OCI-M1 (cell line): Measurements from ENCODE around the gene ZNF30.
A peak's percentile ranks its signal among the peaks of the same experiment; 100 is the strongest.
"Not testable (repeated sequence)": the region's sequence is repeated elsewhere in the genome, so short reads cannot be mapped to it uniquely, and the experiment has no call there.

Experiments used
- DNase-seq: peaks from one replicate; lab custom pipeline; 2025; lab: John Stamatoyannopoulos, UW

Gene ZNF30

DNA sequence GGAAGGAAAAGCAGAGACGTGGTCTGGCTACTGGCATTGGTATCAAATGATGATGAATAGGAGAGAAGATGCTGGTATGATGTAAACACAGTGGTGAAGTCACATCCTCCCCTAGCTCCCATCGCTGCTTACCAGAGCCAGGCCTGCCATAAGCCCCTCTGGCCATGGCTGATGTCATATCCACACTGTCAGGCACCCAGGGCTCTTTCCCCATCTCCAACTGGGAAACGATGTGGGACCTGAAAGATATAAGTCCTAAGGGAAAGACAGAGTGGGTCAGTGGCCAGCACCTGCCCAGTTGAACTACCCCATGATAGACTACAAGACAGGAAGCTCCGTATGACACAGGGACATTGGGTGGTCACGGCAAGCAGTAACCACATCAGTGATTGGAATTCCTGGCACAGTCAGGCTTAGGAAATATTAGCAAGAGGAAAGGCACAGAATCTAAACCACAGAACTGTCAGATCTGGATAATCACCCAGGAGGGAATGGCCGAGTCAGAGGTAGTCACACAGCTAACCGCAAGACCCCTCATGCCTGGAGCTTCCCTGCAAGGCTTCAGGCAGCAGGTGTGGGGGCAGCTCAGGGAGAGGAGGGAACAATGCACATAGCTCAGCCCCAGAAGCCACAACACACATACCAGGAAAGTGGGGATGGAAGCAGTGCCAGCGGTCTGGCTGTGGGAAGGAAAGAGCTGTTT, 33.6 kb downstream of the ZNF30 start:
- DNase-seq, result no peak

DNA sequence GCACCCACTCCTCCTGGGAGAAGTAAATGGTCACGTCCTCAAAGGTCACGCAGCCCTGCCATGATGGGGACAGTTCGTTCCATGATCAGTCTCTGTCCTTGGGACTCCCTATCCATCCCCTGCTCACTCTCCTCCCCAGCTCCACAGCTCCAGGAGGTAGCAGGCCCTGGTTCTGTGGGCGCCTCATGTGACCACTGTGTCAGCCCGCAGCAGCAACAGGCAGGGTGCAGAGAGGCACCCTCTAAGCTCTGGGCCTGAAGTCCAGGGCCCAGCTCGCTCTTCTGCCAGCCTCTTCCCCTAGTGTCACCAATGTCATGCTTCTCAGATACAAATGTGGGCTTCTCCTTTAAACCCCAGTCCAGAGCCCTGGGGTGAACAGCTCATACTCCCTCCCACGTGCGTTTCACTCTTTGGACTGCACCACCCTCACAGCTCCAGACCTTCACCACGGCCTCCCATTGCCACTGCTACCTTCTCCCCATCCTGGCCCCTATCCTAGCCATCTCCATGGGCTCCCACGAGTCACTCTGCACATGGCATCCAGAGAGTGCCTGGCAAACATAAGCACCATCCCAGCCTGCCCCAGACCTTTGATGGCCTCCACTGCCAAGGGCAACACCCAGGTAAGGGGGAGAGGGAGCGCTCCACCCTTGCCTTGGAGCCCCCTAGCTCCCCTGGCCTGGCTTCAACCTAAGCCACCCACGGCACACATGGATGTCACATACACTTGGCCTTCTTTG, 34.4 kb downstream of the ZNF30 start:
- DNase-seq, result no peak

DNA sequence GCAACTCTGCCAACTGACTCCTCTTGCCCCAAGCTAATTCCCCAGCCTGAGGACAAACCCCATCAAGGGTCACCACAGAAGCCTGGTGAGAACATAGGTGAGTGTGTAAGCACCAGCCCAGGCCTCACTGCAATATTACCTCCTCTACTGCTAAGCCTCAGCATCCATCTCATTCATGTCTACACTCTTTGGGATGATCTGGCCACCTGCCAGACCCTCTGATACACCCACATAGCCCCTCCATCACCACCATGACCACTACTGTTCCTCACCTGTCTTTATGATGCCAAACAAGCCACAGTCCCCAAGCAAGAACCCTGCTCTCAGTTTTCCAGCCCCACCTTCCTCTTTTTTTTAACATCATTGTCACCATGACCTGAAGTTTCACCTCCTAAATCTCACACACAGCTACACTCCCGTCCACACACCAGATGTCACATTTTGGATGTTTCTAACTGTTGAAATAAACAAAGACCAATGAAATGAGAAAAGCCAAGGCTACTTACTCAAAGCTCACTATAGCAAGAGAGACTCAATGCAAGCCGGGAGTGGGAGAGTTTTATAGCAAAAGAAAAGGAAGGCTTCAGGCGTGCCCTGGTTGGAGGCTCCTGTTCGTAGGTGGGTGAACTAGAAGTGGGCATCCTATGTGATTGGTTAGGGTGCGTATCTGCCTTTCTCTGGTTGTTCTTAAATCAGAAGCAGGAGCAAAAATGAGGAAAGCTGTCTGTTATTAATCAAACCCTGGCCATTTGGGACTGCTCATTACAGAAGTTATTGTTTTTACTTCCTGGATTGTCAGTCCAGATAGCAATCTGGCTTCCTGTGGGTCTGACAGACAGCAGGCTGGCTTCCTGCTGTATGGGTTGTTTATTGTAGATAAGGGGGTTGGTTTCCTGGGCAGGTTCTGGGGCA, 35.3 kb downstream of the ZNF30 start:
- peak; percentile 83 for DNase-seq

DNA sequence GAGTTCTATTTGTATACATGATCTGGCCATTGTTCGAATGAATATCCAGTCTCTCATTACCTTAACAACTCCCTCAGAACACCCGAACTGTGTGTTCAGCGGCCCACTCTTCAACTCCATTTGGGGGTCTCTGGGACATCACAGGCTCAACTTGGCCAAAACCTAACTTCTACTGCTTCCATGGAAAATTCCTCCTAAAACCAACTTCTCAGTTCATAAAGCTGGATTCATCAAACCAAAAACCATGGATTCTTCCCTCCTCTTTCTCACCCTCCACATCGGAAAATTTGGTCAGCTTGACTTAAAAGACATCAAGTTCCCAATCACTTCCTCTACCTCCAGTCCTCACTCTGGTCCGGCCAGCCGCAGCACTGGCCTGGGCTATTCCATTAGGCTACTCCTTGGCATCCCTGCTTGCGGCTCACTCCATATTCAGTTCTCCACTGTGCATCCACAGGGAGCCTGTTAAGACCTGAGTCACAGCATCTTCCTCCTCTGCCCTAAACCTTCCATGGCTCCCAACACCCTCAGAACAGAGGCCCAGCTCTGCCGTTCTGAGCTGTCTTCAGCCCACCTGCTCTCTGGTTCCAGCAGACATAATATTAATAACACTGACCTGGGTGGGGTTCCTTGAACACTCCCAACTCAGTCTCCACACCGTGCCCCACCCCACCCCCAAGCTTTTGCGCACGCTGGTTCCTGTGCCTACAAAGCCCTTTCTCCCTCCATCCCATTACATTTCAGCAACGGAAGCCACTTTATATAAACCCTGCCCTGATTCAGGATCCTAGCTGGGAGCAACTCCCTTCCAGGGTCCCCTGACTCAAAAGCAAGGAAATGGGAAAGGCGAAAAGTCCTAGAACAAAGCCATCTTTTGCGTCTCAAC, 36.2 kb downstream of the ZNF30 start:
- DNase-seq, result peak; percentile 52

DNA sequence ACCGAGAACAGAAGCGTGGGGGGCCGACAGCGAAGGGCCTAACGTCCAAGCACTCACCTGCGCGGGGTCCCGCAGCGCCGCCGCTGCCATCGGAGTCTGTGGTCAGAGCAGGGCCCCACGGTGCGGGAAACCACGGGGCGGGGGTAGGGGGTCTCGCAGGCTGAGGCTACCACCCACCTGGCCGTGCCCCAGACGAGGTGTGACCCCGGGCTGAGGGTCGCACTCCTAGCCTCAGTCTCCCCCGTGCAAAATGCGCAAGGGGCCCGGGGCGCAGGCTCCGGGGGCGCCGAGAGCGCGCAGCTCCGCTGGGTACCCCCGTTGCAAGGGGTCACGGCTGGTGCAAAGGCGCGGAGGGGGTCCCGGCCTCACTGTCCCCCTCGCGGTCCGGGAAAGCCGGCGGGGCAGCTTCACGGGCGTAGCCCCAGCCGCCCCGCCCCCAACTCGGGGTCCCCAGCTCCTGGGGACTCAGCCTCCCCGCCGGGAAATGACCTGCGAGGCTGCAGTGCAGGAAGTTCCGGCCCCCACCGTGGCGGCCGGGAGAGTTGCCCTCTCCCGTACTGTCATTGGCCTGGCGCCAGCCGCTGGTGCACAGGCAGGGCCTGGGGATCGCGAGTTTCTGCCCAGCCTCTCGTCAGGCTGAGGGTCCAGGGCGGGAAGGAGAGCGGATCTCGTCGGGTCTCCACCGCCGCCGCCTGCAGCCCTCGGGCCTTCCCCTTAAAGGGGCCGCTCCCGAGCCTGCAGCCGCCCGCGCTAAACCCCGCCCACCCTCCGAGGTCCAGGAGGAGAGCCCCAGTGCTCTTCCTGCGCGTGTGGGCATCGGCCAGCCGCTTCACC, 37.1 kb downstream of the ZNF30 start, which contains the start of gene ZNF792:
Gene ZNF792 (minus strand): TSS at position 657 of the 834 bp plus-strand sequence. CDS start 567 bp downstream, at position 90.
- DNase-seq, result peak; percentile 72

DNA sequence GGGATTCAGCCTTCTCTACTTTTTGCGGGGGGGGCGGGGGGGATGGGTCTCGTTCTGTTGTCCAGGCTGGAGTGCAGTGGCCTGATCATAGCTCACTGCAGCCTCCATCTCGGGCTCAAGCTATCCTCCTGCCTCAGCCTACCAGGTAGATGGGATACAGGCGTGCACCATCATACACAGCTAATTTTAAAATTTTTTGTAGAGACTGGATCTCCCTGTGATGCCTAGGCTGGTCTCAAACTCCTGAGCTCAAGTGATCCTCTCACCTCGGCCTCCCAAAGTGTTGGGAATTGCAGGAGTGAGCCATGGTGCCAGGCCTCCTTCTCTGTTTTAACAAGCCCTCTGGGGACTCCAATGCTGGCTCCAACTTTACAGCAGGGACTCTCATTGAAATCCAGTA, 37.9 kb downstream of the ZNF30 start:
- DNase-seq, result no peak

DNA sequence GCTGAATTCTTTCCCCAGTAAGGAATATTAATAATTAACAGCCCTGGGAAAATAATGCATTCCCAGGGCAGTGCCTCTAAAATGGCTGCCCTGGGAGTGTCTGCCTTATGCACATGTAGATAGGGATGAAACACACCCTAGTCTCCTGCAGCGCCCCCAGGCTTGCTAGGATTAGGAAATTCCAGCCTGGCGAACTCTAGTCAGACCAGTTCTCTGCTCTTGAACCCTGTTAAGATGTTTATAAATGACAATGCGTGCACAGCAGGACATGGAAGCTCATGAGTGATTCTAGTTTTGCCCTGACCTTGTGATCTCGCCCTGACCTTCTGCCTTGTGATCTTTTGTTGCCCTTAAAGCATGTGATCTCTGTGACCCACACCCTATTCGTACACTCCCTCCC, 38.8 kb downstream of the ZNF30 start:
- DNase-seq, result not testable (repeated sequence)

DNA sequence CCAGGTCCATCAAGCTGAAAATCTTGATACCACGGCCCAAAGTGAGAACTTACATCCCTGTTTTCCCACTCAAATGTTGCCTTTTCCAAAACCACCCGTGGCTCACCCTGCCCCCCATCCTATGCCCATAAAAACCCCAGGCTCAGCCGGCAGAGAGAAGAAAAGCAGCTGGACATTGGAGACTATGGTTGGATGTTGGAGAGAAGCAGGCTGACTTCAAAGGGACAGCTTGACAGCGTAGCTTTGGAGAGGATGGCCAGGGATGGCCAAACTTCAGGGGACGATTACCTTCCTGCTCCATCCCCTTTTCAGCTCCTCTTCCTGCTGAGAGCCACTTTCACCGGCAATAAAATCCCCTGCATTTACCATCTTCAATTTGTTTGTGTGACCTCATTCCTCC, 40.8 kb downstream of the ZNF30 start:
- DNase-seq, result no peak

DNA sequence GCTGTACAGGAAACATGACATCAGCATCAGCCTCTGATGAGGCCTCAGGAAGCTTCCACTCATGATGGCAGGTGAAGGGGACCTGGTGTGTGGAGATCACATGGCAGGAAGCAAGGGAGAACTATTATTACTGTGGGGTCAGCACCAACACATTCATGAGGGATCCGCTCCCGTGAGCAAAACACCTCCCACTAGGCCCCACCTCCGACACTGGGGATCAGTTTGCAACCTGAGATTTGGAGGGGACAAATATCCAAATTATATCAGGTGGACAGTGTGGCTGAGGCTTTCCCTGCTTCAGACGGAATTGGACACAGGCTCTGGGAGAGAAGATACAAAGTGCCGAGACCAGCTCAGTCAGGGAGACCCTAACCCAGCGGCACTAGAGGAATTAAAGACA, 43.0 kb downstream of the ZNF30 start:
- DNase-seq, result no peak

DNA sequence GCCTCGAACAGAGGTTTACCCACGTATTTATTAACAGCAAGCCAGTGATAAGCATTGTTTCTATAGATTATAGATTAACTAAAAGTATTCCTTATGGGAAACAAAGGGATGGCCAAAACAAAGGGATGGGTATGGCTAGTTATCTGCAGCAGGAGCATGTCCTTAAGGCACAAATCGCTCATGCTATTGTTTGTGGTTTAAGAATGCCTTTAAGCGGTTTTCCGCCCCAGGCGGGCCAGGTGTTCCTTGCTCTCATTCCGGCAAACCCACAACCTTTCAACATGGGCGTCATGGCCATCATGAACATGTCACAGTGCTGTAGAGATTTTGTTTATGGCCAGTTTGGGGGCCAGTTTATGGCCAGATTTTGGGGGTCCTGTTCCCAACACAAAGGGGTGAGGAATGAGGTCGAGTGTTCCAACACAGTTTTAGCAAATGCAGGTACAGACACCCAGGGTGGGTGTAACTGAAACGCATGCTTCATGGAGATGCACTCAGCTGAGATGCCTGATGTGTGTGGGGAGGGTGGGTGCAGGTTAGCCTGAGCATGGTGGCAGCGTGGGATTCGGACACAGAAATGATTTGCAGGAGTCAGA, 43.6 kb downstream of the ZNF30 start:
- not testable (repeated sequence) for DNase-seq

DNA sequence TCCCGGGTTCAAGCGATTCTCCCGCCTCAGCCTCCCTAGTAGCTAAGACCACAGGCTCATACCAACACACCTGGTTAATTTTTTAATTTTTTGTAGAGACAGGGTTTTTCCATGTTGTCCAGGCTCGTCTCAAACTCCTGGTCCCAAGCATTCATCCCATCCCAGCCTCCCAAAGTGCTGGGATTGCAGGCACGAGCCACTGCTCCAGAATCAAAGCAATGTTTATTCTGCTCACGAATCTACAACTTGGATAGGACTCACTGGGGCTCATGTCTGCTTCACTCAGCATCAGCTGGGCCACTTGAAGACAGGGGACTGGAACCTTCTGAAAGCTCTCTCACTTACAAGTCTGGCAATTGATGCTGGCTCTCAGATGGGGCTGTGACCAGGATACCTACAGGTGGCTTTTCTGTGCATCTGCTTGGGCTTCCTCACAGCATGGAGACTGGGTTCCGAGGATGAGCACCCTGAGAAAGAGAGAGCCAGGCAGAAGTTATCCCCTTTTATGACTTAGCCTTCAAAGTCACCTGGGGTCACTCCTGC, 45.5 kb downstream of the ZNF30 start:
- DNase-seq, result no peak

DNA sequence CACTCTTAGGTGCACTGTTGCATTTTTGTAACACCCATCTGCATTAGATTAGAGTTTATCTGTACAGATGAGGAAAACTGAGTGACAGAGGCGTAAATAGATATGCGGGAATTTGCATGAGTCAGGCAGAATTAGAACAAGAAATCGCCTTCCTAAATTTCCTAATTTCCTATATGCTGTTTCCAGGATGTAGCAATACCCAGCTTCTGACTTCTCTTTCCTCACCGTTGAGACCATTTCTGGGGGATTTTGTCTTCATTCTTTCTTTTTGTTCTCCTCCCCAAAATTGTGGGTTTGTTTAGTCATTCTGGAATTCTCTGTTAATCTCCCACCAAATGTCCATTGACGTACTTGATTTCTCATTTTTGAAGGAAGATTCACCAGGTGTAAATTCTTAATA, 47.9 kb downstream of the ZNF30 start:
- DNase-seq, result no peak

DNA sequence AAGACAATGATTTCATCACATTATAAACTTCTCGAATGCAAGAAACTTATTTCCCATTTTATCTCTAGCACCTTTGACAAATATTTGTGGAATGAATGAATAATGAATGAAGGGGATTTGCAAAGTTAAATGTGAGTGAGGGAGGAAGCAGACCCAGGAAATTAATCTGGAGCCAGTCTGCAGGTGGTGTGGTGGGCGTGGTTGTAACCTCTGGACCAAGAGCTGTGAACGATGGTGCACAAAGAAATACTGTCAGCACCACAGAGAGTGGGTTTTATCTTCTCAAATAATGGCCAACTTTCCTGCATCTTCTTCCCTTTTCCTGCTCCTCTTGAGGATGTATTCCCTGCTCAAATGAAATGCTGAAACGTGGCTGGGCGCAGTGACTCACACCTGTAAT, 48.4 kb downstream of the ZNF30 start:
- no peak for DNase-seq

DNA sequence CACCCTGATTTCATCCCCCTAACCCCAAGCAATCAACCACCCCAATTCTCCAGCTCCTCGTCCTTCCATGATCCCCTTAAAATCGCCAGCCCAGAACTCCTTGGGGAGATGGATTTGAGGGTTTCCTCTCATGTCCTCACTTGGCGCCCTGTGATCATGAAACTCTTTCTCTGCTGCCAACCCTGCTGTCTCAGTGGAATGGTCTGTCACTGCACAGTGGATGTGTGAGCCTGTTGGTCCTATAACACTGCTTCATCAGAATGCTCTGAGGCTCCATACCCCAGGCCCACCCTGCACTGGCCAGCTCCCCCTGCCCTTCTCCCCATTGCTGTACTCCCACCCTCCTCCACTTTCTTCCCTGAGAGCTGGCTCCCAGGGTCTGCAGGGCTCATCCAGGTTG, 49.9 kb downstream of the ZNF30 start:
- peak; percentile 19 for DNase-seq

DNA sequence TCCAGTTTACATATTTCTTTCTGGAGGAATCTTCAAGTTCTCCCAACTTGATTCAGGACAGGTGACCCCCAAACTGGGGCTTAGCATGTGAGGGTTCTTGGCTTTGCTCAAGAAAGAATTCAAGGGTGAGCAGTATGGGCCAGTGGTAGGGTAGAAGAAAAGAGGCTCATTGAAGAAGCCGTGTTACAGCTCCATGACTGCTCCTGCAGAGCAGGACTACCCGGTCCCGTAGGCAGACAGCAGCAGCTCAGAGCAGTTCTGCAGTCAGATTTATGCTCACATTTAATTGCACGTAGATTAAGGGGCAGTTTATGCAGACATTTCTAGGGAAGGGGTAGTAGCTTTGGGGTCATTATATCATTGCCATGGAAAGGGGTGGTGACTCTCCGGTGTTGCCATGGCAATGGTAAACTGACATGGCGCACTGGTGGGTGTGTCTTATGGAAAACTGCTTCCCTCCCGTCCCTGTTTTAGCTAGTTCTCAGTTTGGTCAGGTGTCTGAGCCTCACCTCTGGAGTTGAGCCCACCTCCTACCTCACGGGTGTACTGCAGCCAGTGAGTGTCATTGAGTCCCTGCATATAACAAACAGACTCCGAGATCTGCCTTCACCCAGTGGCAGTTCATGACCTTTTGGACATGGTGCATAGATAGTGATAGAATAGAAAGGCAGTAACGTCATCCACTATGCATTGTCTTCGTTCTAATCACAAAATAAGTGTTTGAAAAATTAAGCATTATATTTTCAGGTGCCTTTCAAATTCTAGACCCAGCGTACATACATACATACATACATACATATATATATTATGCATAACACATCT, 53.3 kb downstream of the ZNF30 start:
- DNase-seq, result no peak

DNA sequence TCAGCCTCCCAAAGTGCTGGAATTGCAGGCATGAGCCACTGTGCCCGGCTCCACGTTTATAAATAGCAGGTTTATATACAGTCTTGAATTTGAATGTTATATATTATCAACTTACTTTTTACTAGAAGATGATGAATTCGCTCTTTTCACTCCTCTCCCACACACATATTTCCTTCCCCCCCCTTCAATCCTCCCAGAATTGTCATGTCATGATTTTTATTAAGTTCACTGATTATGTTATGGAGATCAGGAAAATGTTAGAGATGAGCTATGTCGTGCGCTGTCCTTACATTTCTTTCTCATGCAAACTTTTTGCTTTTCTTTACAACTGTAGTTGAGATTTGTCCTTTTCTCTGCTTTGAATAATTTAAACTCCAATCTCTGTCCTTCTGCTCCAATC, 55.6 kb downstream of the ZNF30 start:
- DNase-seq, result no peak

DNA sequence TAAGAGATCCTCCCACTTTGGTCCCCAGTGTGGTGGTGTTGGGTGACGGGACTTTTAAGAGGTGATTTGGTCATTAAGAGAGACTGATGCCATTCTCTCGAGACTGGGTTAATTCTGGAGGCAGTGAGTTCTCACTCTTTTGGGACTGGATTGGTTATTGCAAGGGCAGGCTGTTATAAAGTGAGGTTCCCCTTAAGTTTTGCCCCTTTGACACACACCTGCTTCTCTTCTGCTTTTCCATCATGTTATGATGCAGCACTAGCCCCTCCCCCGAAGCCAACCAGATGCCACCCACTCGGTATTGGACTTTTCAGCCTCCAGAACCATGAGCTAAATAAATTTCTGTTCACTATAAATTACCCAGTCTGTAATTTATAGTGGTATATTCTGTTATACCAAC, 57.1 kb downstream of the ZNF30 start:
- no peak for DNase-seq

DNA sequence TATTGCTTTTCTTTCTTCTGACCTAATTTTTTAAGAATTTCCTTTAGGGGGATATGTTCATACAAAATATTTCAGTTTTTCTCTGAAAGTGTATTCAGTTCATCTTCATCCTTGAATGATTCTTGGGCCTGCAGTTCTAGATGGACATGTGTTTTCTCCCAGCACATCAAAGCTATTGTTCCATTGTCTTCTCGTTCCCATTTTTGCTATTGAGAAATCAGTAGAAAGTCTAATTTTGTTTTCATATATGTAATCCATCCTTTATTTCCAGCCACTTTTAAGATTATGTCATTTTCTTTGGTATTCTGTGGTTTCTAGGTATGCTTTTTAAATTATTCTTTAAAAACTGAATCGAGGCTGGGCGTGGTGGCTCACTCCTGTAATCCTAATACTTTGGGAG, 57.6 kb downstream of the ZNF30 start:
- DNase-seq, result no peak
